AG08395 (cell line): ENCODE measurements around the gene CAMTA2.

Source experiments
- DNase-seq: peaks from one replicate; pipeline ENCODE4 v3.0.0; 2012; ENCODE audit warnings: mixed read lengths, low spot score

Gene CAMTA2

DNA sequence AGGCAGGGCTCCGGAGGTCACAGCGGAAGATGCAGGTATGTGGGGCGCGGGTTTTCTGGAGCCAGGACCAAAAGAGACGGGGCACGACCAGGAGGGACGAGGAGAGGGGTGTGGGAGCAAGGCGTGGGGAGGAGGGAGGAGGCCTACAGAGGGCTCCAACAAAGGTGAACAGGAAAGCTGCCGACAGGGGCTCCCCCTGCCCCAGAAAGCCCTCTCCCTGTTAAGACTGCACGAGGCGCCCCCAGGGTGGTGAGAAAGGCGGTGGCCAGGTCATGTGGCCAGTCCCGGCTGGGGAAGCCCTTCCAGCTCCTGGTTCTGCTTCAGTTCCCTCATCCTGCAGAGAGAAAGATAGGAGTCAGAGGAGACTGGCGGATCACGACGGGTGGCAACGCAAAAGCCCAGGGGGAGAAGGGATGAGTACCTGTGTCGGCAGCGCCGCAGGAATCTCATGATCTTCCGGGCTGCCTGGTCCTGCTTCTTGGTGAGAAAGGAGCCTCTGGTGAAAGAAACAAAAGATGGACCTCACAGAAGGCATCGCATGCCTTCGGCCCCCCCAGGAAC lies 18.9 kb downstream of the CAMTA2 start:
- no peak for DNase-seq

DNA sequence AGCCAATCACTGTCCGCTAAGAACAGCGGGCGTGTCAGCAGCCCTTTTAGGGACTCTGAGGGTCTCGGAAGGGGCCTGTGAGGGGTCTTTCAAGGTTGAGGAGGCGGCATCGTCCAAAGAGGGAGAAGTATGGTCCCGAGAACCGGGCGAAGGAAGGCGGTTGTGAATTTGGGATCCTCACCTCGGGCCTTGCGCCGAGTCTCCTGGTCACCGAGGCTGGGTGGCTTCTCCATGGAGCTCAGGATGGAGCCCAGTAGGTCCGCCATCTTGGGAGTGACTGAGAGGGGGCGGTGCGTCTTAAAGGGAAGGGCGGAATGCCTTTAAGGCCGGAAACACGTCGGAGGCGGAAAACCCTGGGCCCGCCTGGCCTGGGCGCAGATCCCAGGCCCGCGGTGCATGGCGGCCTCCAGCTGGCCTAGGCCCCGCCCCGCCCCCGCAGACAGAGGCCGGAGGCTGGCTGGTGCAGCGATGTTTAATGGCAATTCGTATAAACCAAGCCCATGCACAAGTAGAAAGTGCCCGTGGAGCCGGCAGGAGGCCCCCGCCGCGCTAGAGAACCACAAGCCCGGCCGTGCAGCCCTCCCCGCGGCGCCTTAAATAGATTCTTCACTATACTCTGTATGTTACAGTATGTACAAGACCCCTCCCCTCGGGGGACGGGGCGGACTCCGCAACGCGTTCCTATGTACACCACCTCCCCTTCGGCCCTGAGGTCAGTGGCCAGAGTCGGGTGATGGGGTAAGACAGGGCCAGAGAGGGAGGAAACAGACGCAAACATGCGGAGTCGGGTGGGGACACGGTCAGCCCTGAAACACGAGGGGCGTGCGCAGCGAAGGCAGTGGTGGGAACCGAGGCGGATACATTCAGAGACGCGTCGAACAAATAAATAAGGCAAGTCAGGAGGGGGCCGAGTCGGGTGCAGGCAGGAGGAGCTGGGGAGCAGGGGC lies 19.7 kb downstream of the CAMTA2 start, which contains the start of gene SPAG7:
TSS of gene SPAG7 (minus strand) at position 279 of the 947 bp plus-strand sequence. CDS start at position 266, 13 bp downstream.
- DNase-seq: peak; percentile 96

DNA sequence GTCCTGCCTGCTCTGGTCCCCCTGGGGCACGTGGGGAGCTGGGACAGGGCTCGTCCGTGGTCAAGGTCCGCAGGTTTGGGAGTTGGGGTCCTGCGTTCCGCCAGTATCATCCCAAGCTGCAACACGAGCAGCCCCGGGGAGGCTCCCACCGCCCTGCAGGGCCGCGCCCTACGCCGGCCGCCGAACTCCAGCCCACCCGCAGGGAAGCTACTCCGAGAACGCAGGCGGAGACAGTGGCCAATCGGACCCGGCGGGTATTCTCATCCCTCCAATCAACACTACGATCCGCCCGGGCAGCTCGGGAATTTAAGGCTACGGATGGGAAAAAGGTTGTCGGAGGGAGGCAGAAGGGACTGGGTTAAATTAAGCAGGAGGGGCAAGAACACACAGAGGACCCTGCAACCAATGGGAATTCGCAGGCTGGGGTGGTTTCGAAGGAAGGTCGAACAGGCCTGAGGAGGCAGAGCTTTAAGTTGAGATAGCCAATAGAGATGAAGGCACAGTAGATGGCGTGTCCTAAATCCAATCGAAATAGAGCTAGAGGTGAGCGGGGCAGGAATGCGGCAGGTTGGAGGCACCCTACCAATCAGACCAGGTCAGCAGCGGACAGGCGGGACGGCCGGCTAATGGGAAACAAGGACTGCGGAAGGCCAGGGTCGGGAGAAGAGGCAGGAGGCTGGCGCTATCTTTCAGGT lies 20.5 kb downstream of the CAMTA2 start:
- DNase-seq: peak; percentile 99

DNA sequence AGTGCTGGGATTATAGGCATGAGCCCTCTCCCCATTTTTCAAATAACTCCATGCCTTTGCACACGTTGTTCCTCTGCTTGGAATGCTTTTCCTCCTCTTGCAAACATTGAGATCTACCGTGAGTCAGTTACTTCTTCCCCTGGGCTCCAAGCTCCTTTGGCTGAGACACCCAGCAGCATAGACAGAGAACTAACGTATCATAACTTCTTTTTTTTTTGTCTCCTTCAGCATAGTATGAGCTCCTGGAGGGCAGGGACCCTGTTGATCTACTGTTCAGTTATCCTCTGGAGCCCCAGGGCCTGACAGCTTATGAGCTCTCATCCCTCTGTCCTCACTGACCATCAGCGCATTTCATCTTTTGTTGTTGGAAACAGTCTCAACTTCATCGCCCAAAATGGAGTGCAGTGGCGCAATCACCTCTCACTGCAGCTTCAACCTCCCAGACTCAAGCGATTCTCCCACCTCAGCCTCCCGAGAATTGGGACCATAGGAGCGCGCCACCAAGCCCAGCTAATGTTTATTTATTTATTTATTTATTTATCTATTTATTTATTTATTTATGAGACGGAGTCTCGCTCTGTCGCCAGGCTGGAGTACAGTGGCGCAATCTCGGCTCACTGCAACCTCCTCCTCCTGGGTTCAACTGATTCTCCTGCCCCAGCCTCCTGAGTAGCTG lies 22.0 kb downstream of the CAMTA2 start:
- no peak for DNase-seq

DNA sequence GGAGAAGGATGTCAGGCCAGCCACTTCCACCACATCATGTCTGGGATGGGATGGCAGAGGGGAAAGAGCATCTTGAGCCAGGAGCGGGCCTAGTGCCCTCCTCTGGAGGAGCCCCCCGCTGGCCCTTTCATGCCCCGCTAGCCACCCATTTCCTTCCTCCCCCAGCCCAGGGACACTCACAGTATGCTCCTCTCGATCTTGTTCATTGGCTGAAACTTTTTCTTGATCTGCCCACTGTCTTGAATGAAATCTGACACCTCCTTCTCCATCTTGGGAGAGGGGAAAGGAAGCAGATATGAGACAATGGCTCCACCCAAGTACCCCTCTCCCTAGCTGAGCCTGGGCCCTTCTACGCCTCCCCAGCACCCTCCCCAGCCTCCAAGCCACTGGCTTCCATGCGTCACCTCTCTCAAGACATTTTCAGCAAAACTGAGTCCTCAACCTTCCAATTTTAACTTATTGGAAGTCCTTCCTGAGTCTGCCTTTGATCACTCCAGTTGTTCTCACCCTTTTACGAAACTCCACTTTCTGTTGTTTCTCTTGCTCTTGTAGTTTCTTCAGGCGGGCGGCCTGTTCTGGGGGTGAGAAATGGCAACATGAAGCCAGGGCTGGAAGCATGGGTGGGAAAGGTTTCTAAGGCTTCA lies 27.1 kb downstream of the CAMTA2 start:
- no peak for DNase-seq

DNA sequence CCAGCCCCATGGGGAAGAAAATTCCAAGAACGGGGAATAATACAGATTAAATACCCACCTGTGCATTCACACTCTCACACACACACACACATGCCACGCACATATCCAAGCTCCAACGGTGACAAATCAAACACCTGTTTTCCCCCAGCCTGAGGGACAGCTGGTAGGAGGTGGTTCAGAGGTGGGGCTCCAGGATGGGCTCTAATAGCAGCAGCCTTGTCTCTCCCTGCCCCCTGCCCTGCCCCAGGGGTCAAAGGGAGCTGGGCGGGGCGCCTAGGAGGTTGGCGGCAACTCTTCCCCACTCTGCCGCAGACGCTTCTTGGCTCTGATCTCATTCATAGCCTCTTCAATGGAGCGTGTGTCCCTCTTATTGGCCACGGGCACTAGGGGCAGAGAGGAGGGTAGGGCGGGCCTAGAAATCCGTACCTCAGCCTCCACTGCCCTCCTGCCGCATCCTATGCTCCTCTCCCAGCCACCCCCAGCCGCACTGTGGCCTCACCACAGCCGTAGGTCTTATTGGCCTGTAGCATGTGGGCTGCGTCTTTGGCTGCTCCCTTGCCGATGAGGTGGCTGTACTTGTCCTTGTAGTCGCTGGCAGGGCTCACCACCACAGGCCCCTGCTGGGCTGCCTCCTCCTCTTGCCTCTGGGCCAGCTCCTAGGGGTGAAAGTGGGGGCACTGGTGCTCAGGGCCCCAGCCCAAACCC lies 28.1 kb downstream of the CAMTA2 start:
- no peak for DNase-seq

DNA sequence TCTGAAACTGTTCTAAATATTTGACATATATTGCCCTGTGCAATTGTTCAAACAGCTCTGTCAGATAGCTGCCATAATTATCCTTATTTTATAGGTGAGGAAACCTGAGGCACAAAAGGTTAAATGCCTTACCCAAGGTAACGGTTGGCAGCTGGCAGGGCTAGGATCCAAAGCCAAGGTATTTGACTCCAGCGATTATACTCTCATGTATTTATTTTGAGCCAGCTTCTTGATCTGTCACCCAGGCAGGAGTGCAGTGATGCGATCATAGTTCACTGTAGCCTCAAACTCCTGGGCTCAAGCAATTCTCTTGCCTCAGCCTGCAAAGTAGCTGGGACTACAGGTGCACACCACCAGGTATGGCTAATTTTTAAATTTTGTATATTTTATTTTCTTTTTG lies 29.4 kb downstream of the CAMTA2 start:
- DNase-seq: no peak

DNA sequence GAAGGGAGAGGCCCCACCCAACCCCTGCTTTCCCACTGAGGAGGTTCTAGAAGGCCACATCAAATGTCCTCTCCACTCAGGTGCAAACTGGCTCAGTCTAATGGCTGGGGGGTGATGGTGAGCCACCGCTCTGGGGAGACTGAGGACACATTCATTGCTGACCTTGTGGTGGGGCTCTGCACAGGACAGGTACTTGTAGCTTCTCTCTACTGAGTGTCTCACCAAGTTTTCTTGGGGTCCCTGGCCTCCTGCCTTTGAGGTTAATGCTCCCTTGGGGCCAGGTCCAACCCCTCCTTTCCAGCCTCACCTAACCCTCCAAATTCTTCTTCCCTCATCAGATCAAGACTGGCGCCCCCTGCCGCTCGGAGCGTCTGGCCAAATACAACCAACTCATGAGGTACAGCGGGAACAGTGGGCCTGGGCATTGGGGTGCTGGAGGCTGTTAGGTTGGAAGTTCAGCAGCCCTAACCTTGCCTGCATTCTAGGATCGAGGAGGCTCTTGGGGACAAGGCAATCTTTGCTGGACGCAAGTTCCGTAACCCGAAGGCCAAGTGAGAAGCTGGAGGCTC lies 30.9 kb downstream of the CAMTA2 start:
- DNase-seq: no peak

DNA sequence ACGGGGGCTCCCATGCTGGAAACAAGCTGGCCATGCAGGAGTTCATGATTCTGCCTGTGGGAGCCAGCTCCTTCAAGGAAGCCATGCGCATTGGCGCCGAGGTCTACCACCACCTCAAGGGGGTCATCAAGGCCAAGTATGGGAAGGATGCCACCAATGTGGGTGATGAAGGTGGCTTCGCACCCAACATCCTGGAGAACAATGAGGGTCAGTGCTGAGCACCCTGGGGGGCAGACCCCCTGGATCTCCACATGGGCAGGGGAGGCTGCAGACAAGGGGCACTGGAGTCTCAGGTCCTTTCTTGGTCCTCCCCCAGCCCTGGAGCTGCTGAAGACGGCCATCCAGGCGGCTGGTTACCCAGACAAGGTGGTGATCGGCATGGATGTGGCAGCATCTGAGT lies 32.4 kb downstream of the CAMTA2 start:
- DNase-seq: no peak

DNA sequence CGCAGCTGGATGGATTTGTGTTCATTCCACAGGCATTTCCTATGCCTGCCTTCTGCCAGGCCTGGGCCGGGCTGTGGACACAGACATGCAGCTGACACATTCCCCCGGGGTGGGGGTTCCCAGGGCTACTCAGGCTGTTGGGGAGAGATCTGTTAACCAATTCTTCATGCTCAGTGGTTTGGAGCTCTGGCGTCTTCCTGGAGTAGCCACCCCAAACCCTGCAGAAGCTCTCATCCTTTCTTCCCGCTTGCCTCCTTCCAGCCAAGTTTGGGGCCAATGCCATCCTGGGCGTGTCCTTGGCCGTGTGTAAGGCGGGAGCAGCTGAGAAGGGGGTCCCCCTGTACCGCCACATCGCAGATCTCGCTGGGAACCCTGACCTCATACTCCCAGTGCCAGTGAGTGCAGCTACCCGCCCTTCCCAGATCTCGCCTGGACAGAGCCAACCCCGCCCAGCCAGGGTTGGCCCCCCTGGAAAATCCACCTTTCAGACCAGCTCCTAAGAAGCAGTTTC lies 34.0 kb downstream of the CAMTA2 start:
- peak; percentile 86 for DNase-seq

DNA sequence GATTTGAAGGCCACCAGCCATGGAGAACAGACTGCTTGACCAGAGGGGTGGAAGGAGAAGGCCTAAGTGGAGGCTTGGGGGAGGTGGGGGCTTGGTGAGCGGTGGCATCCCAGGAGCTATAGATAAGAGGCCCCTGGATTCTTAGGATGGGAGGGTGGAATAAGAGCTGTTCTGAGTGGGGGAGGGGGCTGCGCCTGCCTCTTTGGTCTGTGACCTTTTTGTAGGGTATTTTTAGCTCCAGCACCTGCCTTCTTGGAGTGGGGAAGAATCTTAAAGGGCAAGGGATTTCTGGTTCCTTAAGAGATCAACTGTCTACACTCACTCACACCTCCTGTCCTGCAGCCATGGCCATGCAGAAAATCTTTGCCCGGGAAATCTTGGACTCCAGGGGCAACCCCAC lies 36.0 kb downstream of the CAMTA2 start:
- DNase-seq: no peak

DNA sequence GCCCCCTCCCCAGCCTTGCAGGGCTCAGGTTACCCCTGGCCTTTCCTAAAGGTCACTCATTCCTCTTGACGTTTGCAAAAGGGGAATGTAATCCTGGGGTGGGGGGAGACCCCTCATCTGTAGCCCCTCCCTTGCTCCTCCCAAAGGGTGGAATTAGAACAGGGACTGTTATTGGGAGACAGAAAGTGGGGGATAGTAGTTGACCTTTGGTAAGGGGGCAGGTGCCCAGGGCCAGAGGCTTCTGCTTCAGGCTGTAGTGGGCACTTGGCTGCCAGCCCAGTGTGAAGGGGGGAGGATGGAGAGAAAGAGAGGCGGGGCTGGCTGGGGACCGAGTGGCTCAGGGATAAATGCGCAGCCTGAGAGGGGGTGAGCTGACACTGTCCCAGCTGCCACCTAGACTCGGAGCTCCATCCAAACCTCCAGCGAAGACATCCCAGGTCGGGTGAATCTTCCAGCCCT lies 36.7 kb downstream of the CAMTA2 start, which contains the start of gene ENO3:
TSS of gene ENO3 (plus strand) at position 374 of the 459 bp plus-strand sequence. CDS start 711 bp downstream, outside the sequence.
- DNase-seq: no peak

DNA sequence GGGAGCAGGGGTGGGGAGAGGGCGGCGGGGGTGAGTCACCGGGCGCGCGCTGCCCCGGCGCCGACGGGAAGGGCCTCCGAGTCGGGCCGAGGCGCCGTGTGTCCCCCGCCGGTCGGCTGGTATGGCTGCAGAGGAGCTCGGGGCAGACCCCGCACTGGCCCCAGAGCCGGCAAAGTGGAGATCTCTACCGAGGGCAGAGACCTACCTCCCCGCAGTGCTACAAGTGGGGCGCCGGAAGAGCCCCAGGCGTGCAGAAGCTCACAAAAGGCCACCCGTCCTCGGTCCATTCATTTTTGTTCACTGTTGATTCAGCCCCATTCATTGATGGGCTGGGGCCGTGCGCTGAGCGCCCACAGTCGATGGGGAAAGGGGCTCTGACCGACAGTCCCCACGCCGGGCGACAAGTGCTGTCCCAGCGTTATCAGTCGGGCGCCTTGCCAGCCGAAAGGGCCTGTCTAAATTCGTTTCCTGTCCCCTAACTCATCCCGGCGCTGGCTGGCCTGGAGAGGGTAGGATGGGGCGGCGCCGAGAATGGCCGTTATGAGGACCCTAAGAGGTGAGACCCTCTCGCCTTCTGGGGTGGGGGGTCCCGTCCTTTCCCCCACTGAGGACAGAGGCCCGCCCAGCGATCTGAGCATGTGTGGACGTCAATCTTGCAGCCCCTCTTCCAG lies 37.3 kb downstream of the CAMTA2 start:
- DNase-seq: peak; percentile 60

DNA sequence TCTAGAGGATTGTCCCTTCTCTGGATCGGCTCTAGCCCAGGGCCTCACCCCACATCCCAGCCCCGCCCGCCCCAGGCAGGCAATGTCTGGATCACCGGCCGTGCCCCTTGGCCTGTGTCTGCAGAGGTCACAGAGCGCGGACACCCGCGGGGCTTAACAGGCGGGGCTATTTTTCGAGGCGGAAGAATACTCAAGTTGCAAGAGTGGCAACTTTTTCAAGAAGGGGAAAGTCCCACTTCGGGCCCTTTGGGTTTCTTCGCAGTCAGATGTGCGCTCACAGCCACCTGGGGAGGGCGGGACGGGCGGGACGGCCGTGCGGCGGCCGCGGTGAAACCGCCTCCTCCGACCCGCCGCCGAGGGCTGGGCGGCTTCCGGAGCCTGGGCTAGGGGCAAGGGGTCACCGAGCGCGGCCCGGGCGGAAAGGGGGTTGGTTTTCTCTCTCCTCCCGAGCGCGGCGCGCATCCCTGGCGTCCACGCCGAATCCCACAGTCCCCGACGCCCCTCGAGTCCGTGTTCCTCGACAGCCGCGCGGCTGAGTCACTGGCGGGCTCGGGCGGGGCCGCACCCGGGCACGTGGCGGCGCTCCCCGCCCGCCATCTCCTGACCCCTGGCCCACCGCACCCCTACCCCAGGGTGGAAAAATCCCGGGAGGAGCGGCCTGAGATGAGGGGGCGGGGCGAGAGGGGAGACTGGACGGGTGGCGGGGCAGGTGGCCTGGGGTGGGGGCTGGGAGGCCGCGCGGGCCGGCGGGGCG lies 38.0 kb downstream of the CAMTA2 start:
- peak; percentile 20 for DNase-seq

DNA sequence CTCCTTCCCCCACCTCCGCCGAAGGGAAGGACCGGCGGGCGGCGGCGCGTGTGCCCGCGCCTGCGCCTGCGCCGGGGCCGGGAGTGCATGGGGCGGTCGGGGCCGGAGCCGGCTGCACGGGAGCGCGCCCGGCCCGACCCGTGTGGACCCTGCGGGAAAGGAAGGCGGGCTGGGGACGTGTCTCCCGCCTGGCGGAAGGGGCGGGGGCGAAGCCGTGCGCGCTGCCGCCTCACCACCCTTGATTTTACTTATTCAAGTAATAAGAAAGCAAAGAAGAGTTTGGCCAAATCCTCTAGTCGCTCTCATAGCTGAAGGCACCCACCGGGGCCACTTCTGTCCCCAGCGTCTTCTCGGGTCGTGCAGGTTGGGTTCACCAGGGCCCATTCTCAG lies 38.5 kb downstream of the CAMTA2 start:
- DNase-seq: peak; percentile 95

DNA sequence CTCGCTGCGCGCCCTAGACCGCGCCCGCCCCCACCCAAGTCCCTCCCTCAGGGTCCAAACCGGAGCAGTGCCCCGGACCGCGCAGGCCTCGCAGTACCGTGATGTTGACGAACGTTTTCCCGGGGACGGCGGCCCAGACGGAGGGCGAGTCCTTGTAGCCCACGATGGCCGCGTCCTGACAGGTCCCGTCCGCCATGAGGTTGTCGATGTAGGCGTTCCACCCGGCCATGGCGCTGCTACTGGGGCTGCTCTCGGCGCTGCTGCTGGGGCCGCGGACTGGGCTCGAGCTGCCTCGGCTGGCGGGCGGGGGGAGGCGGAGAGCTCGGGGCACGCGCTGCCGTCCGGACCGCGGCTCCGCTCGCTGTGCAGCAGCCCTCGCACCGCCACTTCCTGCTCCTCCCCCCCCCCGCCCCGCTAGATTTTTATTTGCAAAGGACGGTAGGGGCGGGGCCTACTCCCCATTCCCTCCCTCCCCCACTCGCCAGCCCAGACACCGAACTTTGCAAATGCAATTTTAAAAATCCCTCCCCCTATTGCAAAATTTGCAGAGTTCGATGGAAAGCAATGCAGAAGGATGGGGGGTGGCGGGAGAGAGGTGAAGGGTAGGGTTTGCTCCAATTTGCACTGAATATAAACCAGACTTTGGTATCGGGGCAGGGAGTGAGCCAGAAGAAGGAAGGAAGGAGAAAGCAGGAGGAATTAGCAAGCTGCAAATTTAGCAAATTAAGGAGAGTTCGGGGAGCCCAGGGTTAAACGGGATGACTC lies 39.1 kb downstream of the CAMTA2 start, which contains the start of gene PFN1:
TSS of gene PFN1 (minus strand) at position 365 of the 765 bp plus-strand sequence. CDS start at position 229, 136 bp downstream.
- peak; percentile 91 for DNase-seq

DNA sequence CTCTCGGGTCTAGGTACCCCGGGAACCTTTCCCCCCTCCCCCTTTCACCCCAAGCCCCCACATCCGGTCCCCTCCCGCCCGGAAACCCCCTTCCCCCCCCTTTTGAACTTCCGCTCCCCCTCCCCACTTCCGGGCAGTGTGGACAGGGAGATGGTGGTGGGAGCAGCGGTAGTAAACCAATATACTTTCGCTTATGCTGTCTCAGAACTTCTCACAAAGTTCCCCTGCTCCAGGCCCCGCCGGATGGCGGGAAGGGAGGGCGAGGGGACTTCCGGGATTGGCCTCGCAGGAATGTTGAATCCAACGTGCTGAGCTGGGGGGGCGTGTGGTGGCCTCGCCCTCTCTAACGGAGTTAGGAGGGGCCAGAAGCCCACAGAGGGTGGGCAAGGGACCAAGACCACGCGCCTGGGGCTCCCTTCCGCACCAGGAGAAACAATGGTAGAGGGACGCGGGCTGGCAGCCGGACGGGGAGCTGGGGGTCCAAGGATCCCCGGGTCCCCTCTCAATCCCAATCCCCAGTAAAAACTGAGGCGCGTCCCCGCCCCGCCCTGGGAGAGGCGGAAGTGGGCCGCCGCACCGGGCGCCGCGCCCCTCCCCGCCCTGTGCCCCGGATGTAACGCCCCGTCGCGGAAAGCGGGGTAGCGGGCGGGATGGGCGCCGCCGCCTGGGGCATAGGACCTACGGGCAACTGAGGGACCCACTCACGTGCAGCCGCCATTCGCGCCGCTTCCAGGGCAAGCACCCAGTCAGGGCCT lies 39.9 kb downstream of the CAMTA2 start:
- peak; percentile 40 for DNase-seq
